Middle frontal gyrus (tissue), 1 donor: Measurements from ENCODE around the gene PTPRR.

Experiments
- DNase-seq: peaks from one replicate; pipeline ENCODE4 v3.0.0-alpha.2; 2015; ENCODE audit warnings: low spot score; ENCODE audit errors: extremely low spot score

The PTPRR gene

GRCh38 chr12:70648191-70648590, 272.3 kb downstream of the PTPRR start:
- DNase-seq = no peak

GRCh38 chr12:70646850-70647249, 273.7 kb downstream of the PTPRR start:
- DNase-seq = no peak

- no peak for DNase-seq
Observed at GRCh38 chr12:70645494-70646317, 274.8 kb downstream of the PTPRR start.

GRCh38 chr12:70644861-70645260, 275.7 kb downstream of the PTPRR start:
- DNase-seq = no peak

GRCh38 chr12:70643939-70644338, 276.6 kb downstream of the PTPRR start:
- DNase-seq = no peak

GRCh38 chr12:70641691-70642090, 278.8 kb downstream of the PTPRR start:
- no peak for DNase-seq

- no peak for DNase-seq
Observed at GRCh38 chr12:70640901-70641300, 279.6 kb downstream of the PTPRR start.

- DNase-seq = no peak
Observed at GRCh38 chr12:70639535-70639934, 281.0 kb downstream of the PTPRR start.

GRCh38 chr12:70638639-70639360, 281.7 kb downstream of the PTPRR start:
- DNase-seq = no peak

- DNase-seq = no peak
Observed at GRCh38 chr12:70637303-70638085, 283.0 kb downstream of the PTPRR start, which contains the start of gene PTPRB. PTPRB (minus strand) TSS chr12:70637429; CDS start chr12:70637395, 34 bp downstream.

- DNase-seq = no peak
Observed at GRCh38 chr12:70635755-70636154, 284.8 kb downstream of the PTPRR start.

GRCh38 chr12:70628701-70629480, 291.6 kb downstream of the PTPRR start:
- no peak for DNase-seq

GRCh38 chr12:70627677-70628076, 292.9 kb downstream of the PTPRR start:
- DNase-seq = no peak

GRCh38 chr12:70626180-70626579, 294.4 kb downstream of the PTPRR start:
- no peak for DNase-seq

GRCh38 chr12:70619471-70620152, 300.9 kb downstream of the PTPRR start:
- DNase-seq = no peak

- no peak for DNase-seq
Observed at GRCh38 chr12:70618371-70618770, 302.2 kb downstream of the PTPRR start.

GRCh38 chr12:70617450-70617849, 303.1 kb downstream of the PTPRR start:
- DNase-seq = no peak

GRCh38 chr12:70615174-70615866, 305.2 kb downstream of the PTPRR start:
- no peak for DNase-seq

GRCh38 chr12:70609739-70610491, 310.6 kb downstream of the PTPRR start:
- DNase-seq = no peak
